ENCODE results near the gene LPP.

DNA sequence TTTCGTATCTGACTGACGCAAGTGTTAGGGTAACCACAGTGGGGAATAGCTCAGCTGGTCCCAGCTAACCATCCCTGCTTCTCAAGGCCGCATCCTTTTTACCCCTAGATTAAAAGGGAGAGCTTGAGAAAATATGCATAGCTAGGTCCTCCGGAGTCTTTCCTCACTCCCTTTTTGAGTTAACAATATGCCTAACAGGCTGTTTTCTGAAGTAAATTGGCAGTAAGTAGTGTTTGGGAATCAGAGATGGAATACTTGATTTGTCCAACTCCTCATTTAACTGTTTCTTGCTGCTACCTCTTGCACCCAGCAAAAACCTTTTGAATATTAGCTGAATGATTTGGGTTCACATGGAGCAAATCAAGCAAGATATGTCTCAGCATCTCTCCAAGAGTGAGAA is 326.1 kb downstream of the LPP start:
- TF ChIP-seq, protein P1, sequence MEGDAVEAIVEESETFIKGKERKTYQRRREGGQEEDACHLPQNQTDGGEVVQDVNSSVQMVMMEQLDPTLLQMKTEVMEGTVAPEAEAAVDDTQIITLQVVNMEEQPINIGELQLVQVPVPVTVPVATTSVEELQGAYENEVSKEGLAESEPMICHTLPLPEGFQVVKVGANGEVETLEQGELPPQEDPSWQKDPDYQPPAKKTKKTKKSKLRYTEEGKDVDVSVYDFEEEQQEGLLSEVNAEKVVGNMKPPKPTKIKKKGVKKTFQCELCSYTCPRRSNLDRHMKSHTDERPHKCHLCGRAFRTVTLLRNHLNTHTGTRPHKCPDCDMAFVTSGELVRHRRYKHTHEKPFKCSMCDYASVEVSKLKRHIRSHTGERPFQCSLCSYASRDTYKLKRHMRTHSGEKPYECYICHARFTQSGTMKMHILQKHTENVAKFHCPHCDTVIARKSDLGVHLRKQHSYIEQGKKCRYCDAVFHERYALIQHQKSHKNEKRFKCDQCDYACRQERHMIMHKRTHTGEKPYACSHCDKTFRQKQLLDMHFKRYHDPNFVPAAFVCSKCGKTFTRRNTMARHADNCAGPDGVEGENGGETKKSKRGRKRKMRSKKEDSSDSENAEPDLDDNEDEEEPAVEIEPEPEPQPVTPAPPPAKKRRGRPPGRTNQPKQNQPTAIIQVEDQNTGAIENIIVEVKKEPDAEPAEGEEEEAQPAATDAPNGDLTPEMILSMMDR (IDR thresholded peaks at IDR 0.05 in 2 of 3, conservative IDR thresholded peaks at IDR 0.05 in 1 of 3; ENCODE audit: insufficient read depth in 2 of 3, low read depth in 1 of 3, low read length in 3 of 3), result no peak
- TF ChIP-seq SIN3A (IDR thresholded peaks at IDR 0.05; ENCODE audit: borderline replicate concordance in 2 of 2, control insufficient read depth in 1 of 2, low read depth in 2 of 2, low read length in 2 of 2), result no peak
- no peak for TF ChIP-seq MAFG (tag; conservative IDR thresholded peaks at IDR 0.05)
- TF ChIP-seq POLR2A (conservative IDR thresholded peaks at IDR 0.05), result no peak

All from K562 (cell line).